Measurements from ENCODE around the gene MRPL34. TPM values are rescaled to one million over a fixed set of nuclear protein-coding genes. Genes with fewer than 3 reads are reported as not detected.

Gene MRPL34
- total RNA-seq, 1 donor from 2014 or later = 92.0 TPM

GRCh38 chr19:17329366-17330261 lies 23.9 kb downstream of the MRPL34 start:
- peak overlapping the region; percentile 52 for H3K4me3 Mint-ChIP-seq (ENCODE audit: low read depth)
- H3K27me3 Mint-ChIP-seq (ENCODE audit: low read depth) = peaks cover 9% of the 10 kb centered on the region
- no peaks in the 10 kb centered on the region for H3K9me3 Mint-ChIP-seq
- H3K4me1 Mint-ChIP-seq (ENCODE audit: low read depth) = peaks cover 8% of the 10 kb centered on the region
- H3K27ac Mint-ChIP-seq = no peak overlapping the region
- H3K36me3 Mint-ChIP-seq (ENCODE audit: low read depth) = peaks cover 16% of the 10 kb centered on the region
- intact Hi-C loops (cut with micrococcal nuclease) = no loop called here
- no peak for DNase-seq (ENCODE audit: low spot score)

DNA sequence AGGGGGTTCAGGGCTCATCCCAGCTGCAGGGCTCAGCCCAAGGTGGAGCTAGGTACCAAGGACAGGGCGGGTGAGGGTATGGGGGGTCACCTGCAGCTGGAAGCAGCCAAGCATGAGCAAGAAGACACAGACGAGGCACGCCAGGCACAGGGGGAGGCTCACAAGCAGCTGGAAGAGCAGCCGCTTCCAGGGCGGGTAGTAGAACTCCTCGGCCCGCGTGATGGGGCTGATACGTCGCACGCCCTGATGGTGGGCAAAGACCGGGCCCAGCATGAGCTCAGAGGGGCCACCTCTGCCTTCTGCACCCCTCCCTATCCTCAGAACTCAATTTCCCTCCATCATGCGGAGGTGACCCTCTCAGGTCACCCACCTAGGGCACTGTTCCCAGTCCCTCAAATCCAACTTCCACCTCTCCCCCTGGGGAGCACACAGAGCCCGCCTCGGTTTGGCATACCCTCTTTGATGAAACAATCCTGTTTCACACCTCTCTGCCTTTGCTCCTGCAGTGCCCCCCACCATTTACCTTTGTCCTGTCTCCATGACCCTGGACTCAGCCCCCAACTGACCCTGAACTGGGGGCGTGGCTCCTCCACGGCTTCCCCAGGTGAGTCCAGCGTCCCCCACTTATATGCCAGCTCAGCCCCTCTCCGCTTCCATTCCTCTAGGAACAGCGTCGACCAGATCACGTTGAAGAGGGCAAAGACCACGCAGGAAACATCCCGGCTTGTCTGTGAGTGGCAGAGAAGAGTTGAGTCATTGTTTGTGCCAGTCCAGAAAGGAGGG lies 24.8 kb downstream of the MRPL34 start:
- no peaks in the 10 kb centered on the region for H3K9me3 Mint-ChIP-seq
- peaks cover 14% of the 10 kb centered on the region for H3K4me1 Mint-ChIP-seq (ENCODE audit: low read depth)
- H3K27ac Mint-ChIP-seq = no peak overlapping the region
- peaks cover 16% of the 10 kb centered on the region for H3K36me3 Mint-ChIP-seq (ENCODE audit: low read depth)
- DNase-seq (ENCODE audit: low spot score) = no peak
- H3K27me3 Mint-ChIP-seq (ENCODE audit: low read depth) = peaks cover 9% of the 10 kb centered on the region
- H3K4me3 Mint-ChIP-seq (ENCODE audit: low read depth) = no peak overlapping the region
- intact Hi-C loops (cut with micrococcal nuclease) = no loop called here

DNA sequence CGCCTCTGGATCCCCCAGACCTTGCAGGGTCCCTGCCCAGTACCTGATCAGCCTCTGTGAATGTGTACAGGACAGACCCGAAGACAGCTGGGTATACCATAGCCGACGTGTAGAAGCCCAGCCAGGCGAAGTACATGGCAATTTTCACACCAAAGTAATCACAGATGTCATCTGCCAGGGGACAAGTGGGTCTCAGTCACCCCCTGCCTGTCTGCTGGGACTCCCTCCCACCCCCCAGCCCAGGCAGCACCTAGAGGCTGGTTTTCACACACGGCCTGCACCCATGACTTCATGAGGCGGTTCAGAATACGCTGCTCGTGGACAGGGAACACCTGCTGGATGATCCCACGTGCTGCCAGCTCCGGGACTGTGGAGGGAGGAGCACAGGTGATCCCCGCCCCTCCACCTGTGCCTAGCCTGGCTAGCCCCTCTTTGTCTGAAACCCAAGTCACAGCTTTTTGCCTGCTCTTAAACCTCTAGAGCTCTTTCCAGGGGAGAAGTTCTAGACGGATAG lies 25.4 kb downstream of the MRPL34 start:
- H3K27ac Mint-ChIP-seq = no peak overlapping the region
- DNase-seq (ENCODE audit: low spot score) = no peak
- H3K4me3 Mint-ChIP-seq (ENCODE audit: low read depth) = no peak overlapping the region
- peaks cover 14% of the 10 kb centered on the region for H3K4me1 Mint-ChIP-seq (ENCODE audit: low read depth)
- intact Hi-C loops (cut with micrococcal nuclease) = no loop called here
- H3K36me3 Mint-ChIP-seq (ENCODE audit: low read depth) = peaks cover 16% of the 10 kb centered on the region
- peaks cover 9% of the 10 kb centered on the region for H3K27me3 Mint-ChIP-seq (ENCODE audit: low read depth)
- no peaks in the 10 kb centered on the region for H3K9me3 Mint-ChIP-seq

- Mint-ChIP-seq H3K4me3 (ENCODE audit: low read depth) (no peak overlapping the region), H3K27ac (no peak overlapping the region), H3K4me1 (ENCODE audit: low read depth) (peaks cover 15% of the 10 kb centered on the region), H3K27me3 (ENCODE audit: low read depth) (peaks cover 9% of the 10 kb centered on the region), H3K36me3 (ENCODE audit: low read depth) (peaks cover 16% of the 10 kb centered on the region), H3K9me3 (no peaks in the 10 kb centered on the region)
- intact Hi-C loops (cut with micrococcal nuclease) = no loop called here
- DNase-seq (ENCODE audit: low spot score) = no peak
Observed at GRCh38 chr19:17332360-17332676, 26.6 kb downstream of the MRPL34 start.

GRCh38 chr19:17332677-17333581 lies 27.3 kb downstream of the MRPL34 start:
- Mint-ChIP-seq H3K27me3 (ENCODE audit: low read depth) (peaks cover 9% of the 10 kb centered on the region), H3K36me3 (ENCODE audit: low read depth) (peaks cover 16% of the 10 kb centered on the region), H3K9me3 (no peaks in the 10 kb centered on the region), H3K4me1 (ENCODE audit: low read depth) (peaks cover 15% of the 10 kb centered on the region), H3K27ac (no peak overlapping the region), H3K4me3 (ENCODE audit: low read depth) (peak overlapping the region; percentile 47)
- DNase-seq (ENCODE audit: low spot score) = peak; percentile 43
- intact Hi-C loops (cut with micrococcal nuclease) = no loop called here

DNA sequence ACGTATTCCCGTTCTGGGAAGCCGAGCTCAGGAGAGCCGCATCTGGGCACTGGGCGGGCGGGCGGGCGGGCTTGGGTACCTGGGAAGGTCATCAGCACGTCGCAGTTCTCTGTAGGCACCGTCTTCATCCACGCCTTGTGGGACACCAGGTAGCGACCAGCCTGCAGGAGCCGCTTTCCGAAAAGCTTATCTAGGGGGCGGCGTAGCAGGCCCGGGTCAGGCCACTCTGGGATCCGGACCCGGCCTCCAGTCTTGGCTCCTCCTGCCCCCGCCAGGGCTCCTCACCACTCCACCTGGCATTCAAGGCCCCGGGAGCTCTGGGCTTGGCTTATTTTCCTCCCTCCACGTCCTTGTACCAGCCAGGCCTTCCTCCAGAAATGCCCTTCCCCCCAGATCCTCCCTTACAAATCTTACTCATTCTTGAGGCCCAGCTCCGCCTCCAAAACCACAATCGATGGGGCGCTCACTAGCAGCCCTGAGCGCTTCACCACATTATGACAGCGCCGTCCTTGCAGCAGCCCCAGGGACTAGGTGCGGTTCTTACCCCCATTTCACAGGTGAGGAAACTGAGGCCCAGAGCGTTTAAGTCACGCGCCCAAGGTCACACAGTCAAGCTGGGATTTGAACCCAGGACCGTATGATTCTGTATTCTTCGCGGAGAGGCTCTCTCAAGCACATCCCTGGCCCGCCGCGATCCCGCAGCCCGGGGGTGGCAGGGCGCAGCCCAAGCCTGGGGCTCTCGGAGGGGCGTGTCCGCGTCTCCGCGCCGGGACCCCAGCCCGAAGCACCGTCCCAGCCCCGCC lies 28.1 kb downstream of the MRPL34 start:
- Mint-ChIP-seq H3K27me3 (ENCODE audit: low read depth) (peaks cover 9% of the 10 kb centered on the region), H3K4me3 (ENCODE audit: low read depth) (peak overlapping the region; percentile 83), H3K36me3 (ENCODE audit: low read depth) (peaks cover 17% of the 10 kb centered on the region), H3K4me1 (ENCODE audit: low read depth) (peaks cover 15% of the 10 kb centered on the region), H3K27ac (peak overlapping the region; percentile 85), H3K9me3 (no peaks in the 10 kb centered on the region)
- intact Hi-C loops (cut with micrococcal nuclease) = no loop called here
- peak; percentile 75 for DNase-seq (ENCODE audit: low spot score)

- Mint-ChIP-seq H3K4me3 (ENCODE audit: low read depth) (peak within 1 kb of the TSS; percentile 84), H3K27ac (peak within 1 kb of the TSS; percentile 85), H3K27me3 (ENCODE audit: low read depth) (peaks cover 9% of the 10 kb centered on the region), H3K4me1 (ENCODE audit: low read depth) (peaks cover 15% of the 10 kb centered on the region), H3K36me3 (ENCODE audit: low read depth) (peaks cover 23% of the 10 kb centered on the region), H3K9me3 (no peaks in the 10 kb centered on the region)
- DNase-seq (ENCODE audit: low spot score) = peak; percentile 96
- intact Hi-C loops (cut with micrococcal nuclease) = loop anchor here (5.0 kb wide), 2 partner anchors 42 to 73 kb away; partner anchors contain the start of gene BST2
Observed at GRCh38 chr19:17334414-17335409, 29.0 kb downstream of the MRPL34 start, which contains the start of gene ANO8. Gene ANO8 (minus strand): TSS chr19:17334855. CDS start chr19:17334670, 185 bp downstream.

- H3K27ac Mint-ChIP-seq = no peak overlapping the region
- no peaks in the 10 kb centered on the region for H3K9me3 Mint-ChIP-seq
- intact Hi-C loops (cut with micrococcal nuclease) = loop anchor here (5.0 kb wide), 2 partner anchors 43 to 72 kb away; partner anchors contain the start of gene BST2
- peaks cover 24% of the 10 kb centered on the region for H3K36me3 Mint-ChIP-seq (ENCODE audit: low read depth)
- H3K27me3 Mint-ChIP-seq (ENCODE audit: low read depth) = peaks cover 2% of the 10 kb centered on the region
- H3K4me1 Mint-ChIP-seq (ENCODE audit: low read depth) = peaks cover 15% of the 10 kb centered on the region
- H3K4me3 Mint-ChIP-seq (ENCODE audit: low read depth) = peak overlapping the region; percentile 61
- DNase-seq (ENCODE audit: low spot score) = no peak
Observed at GRCh38 chr19:17335575-17335974, 29.9 kb downstream of the MRPL34 start.

GRCh38 chr19:17336872-17337674 lies 31.4 kb downstream of the MRPL34 start, which contains the start of gene GTPBP3:
Gene GTPBP3 (plus strand): TSS chr19:17337553. CDS start chr19:17337612, 59 bp downstream.
- peak; percentile 96 for DNase-seq (ENCODE audit: low spot score)
- Mint-ChIP-seq H3K4me3 (ENCODE audit: low read depth) (peak within 1 kb of the TSS; percentile 84), H3K27ac (peak within 1 kb of the TSS; percentile 89), H3K9me3 (no peaks in the 10 kb centered on the region), H3K4me1 (ENCODE audit: low read depth) (peaks cover 15% of the 10 kb centered on the region), H3K27me3 (ENCODE audit: low read depth) (no peaks in the 10 kb centered on the region), H3K36me3 (ENCODE audit: low read depth) (peaks cover 24% of the 10 kb centered on the region)
- intact Hi-C loops (cut with micrococcal nuclease) = loop anchor here (1.0 to 5.0 kb wide), 3 partner anchors 28 to 70 kb away; partner anchors contain the start of genes BST2 and DDA1
